GM12873 (cell line): ENCODE measurements around the gene ESPL1.

Experiments
- TF ChIP-seq, protein P1 (sequence below): IDR thresholded peaks from 2 replicates; pipeline ENCODE4 v1.5.1; 2012; ENCODE audit warnings: low read depth, mild to moderate bottlenecking, moderate library complexity, low read length, control low read depth; ENCODE audit not compliant: insufficient read depth; ENCODE audit errors: missing control alignments

The ESPL1 gene

DNA sequence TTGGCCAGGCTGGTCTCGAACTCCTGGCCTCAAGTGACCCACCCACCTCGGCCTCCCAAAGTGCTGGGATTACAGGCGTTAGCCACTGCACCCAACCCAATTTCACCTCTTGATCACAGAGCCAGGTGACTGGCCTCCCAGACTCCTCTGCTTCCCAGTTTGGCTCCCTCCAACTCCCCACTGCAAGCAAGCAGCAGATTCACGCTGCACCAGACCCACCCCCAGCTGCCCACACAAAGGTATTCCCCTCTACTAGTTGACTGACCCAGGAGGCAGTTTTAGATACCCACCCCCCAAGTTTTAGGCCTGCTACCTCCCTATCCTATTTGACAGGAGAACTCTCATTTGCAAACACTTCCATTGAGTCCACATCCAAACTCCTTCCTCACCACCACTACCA, 41.3 kb upstream of the ESPL1 start:
- TF ChIP-seq, protein P1, sequence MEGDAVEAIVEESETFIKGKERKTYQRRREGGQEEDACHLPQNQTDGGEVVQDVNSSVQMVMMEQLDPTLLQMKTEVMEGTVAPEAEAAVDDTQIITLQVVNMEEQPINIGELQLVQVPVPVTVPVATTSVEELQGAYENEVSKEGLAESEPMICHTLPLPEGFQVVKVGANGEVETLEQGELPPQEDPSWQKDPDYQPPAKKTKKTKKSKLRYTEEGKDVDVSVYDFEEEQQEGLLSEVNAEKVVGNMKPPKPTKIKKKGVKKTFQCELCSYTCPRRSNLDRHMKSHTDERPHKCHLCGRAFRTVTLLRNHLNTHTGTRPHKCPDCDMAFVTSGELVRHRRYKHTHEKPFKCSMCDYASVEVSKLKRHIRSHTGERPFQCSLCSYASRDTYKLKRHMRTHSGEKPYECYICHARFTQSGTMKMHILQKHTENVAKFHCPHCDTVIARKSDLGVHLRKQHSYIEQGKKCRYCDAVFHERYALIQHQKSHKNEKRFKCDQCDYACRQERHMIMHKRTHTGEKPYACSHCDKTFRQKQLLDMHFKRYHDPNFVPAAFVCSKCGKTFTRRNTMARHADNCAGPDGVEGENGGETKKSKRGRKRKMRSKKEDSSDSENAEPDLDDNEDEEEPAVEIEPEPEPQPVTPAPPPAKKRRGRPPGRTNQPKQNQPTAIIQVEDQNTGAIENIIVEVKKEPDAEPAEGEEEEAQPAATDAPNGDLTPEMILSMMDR = no peak

DNA sequence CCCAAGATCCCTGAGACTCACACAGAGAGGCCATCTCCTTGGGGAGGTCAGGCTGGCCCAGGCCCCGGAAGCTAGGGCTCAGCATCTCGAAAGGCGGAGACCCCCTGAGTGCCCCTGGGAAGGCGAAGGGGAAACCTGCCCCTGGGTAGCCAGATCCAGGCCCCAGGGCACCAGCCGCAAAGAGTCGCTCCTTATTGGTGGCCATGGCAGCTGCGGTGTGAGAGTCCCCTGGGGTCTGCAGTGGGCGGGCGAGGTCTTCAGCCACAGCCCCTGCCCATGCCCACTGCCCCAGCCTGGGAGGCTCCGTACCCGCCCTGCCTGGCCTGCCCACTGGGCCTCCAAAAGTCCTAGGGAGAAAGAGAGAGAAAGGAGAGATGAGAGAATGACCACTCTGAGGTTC, 40.8 kb upstream of the ESPL1 start:
- TF ChIP-seq, protein P1 = no peak

DNA sequence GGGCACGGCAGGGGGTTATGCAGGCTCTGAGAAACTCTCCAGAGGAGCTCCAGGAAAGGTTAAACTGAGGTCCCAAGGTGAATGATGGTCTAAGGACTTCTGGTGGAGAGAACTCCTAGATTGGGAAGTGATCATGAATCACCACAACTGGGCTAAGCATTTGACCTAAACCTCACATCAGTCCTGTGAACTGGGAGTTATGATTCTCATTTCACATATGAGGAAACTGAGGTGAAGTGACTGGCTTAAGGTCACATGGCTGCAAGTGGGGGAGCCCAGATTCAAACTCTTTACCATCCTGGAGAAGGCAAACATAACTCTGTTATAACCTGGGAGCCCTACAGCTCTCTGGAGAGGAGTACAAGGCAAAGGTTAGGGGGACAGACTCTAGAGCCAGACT, 40.3 kb upstream of the ESPL1 start:
- TF ChIP-seq, protein P1 = no peak

DNA sequence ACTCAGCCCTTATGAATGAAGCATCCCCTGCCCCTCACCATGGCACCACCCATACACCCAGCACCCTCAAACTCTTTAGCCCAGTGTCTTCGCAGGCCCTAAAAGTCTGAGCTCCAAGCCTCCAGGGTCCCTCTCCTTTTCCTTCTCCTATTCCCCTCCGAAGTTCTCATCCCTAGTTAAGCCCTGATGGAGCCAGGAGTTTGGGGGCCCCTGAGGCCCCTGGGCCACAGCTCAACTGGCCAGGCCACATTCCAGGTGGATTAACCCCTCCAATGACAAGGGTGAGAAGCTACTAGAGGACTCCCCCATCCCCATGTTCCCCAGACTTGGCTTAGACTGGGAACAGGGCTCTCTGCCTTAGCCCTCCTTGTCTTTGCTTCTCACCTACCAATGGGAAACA, 38.6 kb upstream of the ESPL1 start:
- TF ChIP-seq, protein P1 = no peak

DNA sequence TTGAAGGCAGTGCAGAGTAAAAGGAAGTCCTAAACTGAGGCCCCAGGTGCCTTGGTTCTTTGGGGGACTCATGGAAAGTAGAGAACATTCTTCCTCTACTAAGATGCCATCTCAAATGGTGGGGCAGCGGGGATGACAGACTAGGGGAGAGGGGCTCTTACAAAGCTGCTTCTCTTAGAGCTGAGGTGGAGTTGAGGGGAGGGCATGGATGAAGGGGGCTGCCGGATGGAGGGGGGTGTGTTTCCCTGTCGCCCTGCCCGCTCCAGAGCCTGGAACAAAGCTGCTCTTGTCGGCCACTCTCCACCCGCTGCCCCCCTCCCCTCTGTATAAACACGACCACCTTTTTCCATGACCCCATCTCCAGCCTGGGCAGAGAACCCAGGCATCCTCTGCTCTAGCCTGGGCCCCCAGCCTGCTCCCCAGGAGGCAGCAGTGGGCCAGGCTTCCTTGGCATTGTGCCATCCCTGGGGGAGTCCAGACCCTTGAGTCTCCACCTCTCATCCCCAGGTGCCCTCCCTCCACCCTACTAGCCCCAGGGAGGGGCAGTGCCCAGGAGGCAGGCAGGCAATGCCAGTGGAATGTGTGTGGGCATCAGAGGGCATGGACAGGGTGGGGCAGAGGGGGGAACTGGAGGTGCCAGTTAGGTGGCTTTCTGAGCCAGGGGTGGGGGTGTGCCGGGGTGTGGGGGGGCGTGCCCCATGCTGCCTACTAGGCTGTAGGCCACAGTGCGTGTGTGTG, 37.8 kb upstream of the ESPL1 start:
- TF ChIP-seq, protein P1 = no peak

DNA sequence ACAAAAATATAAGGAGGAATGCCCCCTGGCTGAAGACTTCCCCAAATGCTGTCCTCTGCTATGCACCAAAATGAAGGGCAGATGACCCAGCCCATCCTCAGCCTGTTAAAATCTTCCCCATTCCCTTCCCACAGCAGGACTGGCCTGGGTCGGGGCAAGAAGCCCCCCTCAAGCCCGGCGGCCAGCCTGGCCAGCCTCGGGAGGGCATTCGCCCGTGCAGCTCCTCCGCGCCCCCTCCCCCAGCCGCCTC, 36.5 kb upstream of the ESPL1 start:
- TF ChIP-seq, protein P1 = no peak

DNA sequence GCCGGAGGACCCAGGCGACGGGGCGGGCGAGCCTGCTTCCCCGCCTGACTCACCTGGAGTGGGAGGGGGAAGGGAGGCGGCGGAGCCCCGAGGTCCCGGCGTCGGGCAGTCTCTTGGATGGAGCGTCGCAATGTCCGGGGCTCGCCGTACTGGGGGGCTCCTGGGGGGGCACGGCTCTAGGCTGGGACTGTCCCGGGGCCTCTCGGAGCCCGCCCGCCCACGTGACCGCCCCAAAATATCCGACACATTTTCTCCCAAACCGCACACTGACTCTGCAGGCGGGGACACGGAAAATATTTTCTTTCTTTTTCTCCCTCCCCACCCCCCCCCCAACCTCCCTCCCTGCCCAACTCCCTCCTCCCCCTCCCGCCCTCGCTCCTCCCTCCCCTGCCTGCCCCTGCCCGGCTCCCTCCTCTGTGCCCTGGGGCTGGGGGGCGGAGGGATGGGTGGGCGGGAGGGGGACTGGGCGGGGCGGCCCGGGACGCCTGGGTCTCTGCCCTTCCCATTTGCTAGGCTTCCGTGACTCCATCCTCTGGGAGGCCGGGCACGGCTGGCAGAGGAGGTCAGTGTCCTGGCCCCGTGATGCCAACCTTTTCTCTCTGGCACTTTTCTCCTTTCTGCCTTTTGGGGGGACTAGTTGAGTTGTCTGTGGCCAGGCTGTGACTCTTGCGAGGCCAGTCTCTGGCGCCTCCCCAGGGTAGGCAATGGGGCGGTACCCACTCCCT, 36.0 kb upstream of the ESPL1 start, which contains the start of gene RARG:
Gene RARG (minus strand): TSS at position 289 of the 725 bp plus-strand sequence. CDS start 4,664 bp downstream, outside the sequence.
- TF ChIP-seq, protein P1 = peak; percentile 7
